HepG2 (cell line): ENCODE data around the gene TBC1D1. TPM values are rescaled to one million over a fixed set of nuclear protein-coding genes. Genes with fewer than 3 reads are reported as not detected.
A peak's percentile ranks its signal among the peaks of the same experiment; 100 is the strongest.

ENCODE experiments used
- CCDC6 ChIP-seq: sonication (generic); formaldehyde crosslinking; IDR thresholded peaks from 2 replicates; pipeline ENCODE4 v1.8.1; 2022; ENCODE audit warnings: mild to moderate bottlenecking, missing genetic modification reagents, moderate library complexity
- FOXO1 ChIP-seq: sonication (generic); formaldehyde crosslinking; IDR thresholded peaks from 2 replicates; pipeline ENCODE4 v1.4.0; 2020; ENCODE audit warnings: missing genetic modification reagents
- HMG20A ChIP-seq: IDR thresholded peaks from 2 replicates; pipeline ENCODE4 v1.6.1; 2016; ENCODE audit warnings: borderline replicate concordance
- HMG20B ChIP-seq: conservative IDR thresholded peaks from 2 replicates; pipeline ENCODE4 v1.6.1; 2016; ENCODE audit warnings: missing genetic modification reagents, missing compliant biosample characterization
- KAT7 ChIP-seq: IDR thresholded peaks from 2 replicates; pipeline ENCODE4 v1.6.1; 2018; ENCODE audit warnings: borderline replicate concordance, missing compliant biosample characterization
- MEIS1 ChIP-seq: sonication (generic); formaldehyde crosslinking; IDR thresholded peaks from 2 replicates; pipeline ENCODE4 v1.9.0; 2021; ENCODE audit warnings: mild to moderate bottlenecking, missing genetic modification reagents, moderate library complexity, borderline replicate concordance
- NR2F6 ChIP-seq, 2 experiments: IDR thresholded peaks; 2 replicates each; pipeline ENCODE4 v1.6.1; 2016; ENCODE audit warnings: antibody characterized with exemption in 1 of 2, mild to moderate bottlenecking in 1 of 2
- RBM22 ChIP-seq: fragments of 200-400 bp; formaldehyde crosslinking; optimal IDR thresholded peaks from 2 replicates; pipeline ENCODE3; 2017; ENCODE audit warnings: mild to moderate bottlenecking, low read length, moderate library complexity
- REPIN1 ChIP-seq: sonication (generic); formaldehyde crosslinking; IDR thresholded peaks from 2 replicates; pipeline ENCODE4 v1.8.0; 2022; ENCODE audit warnings: missing genetic modification reagents, low read depth, mild to moderate bottlenecking, borderline replicate concordance
- RFXAP ChIP-seq: sonication (generic); formaldehyde crosslinking; IDR thresholded peaks from 2 replicates; pipeline ENCODE4 v1.4.0; 2020; ENCODE audit warnings: missing genetic modification reagents, borderline replicate concordance
- ZNF143 ChIP-seq: sonication (generic); formaldehyde crosslinking; IDR thresholded peaks from 2 replicates; pipeline ENCODE4 v1.4.0; 2020; ENCODE audit warnings: missing genetic modification reagents
- ZNF251 ChIP-seq: sonication (generic); formaldehyde crosslinking; IDR thresholded peaks from 2 replicates; pipeline ENCODE4 v1.9.0; 2021; ENCODE audit warnings: mild to moderate bottlenecking, missing genetic modification reagents
- ZNF292 ChIP-seq: sonication (generic); formaldehyde crosslinking; IDR thresholded peaks from 2 replicates; pipeline ENCODE4 v1.8.1; 2022; ENCODE audit warnings: mild to moderate bottlenecking, low read depth, missing genetic modification reagents, borderline replicate concordance
- ZNF510 ChIP-seq: sonication (generic); formaldehyde crosslinking; IDR thresholded peaks from 2 replicates; pipeline ENCODE4 v1.4.0; 2020; ENCODE audit warnings: low read depth, mild to moderate bottlenecking, missing genetic modification reagents
- ZNF547 ChIP-seq: sonication (generic); formaldehyde crosslinking; IDR thresholded peaks from 2 replicates; pipeline ENCODE4 v1.5.1; 2020; ENCODE audit warnings: mild to moderate bottlenecking, missing genetic modification reagents
- ZNF724P ChIP-seq: sonication (generic); formaldehyde crosslinking; IDR thresholded peaks from 2 replicates; pipeline ENCODE4 v1.8.0; 2022; ENCODE audit warnings: missing genetic modification reagents, borderline replicate concordance
- polyA plus RNA-seq, 8 experiments: library from polyadenylated mRNA; depleted of rRNA in 3 of 8; stranded (reverse) in 7 of 8; unstranded in 1 of 8; fragments of >200 nt; fragmentation: Illumina TruSeq in 4 of 8; extraction: Trizol in 4 of 8; gene quantifications; 2 replicates each; pipeline versions ENCODE4 v1.2.1 to v1.2.3, GENCODE V29; 2011 to 2016; ENCODE audit warnings: low read depth in 4 of 8, missing spikeins in 1 of 8, mixed read lengths in 1 of 8; ENCODE audit not compliant: insufficient read depth in 1 of 8
- total RNA-seq, 5 experiments: library from RNA; depleted of rRNA; stranded (reverse); fragments of >200 nt; fragmentation: Illumina TruSeq; extraction: Trizol; gene quantifications; 2 replicates each; pipeline ENCODE4 v1.2.3, GENCODE V29; 2016; ENCODE audit warnings: low read depth in 1 of 5
- TF ChIP-seq, protein P1 (sequence below): conservative IDR thresholded peaks from 2 replicates; pipeline ENCODE4 v1.6.1; 2018; ENCODE audit warnings: missing genetic modification reagents
- TF ChIP-seq, protein P2 (sequence below): sonication (generic); formaldehyde crosslinking; IDR thresholded peaks from 2 replicates; pipeline ENCODE4 v1.9.0; 2021; ENCODE audit warnings: missing genetic modification reagents, mild to moderate bottlenecking, borderline replicate concordance
- TF ChIP-seq, protein P3 (sequence below): sonication (generic); formaldehyde crosslinking; IDR thresholded peaks from 2 replicates; pipeline ENCODE4 v1.5.1; 2020; ENCODE audit warnings: mild to moderate bottlenecking, missing genetic modification reagents, borderline replicate concordance

The TBC1D1 gene
- total and polyA plus RNA-seq, 2 of the 13 experiments (the other 11 are each of a cell fraction or from before 2014, with no cell fraction given), result 37.3 to 62.8 TPM

DNA sequence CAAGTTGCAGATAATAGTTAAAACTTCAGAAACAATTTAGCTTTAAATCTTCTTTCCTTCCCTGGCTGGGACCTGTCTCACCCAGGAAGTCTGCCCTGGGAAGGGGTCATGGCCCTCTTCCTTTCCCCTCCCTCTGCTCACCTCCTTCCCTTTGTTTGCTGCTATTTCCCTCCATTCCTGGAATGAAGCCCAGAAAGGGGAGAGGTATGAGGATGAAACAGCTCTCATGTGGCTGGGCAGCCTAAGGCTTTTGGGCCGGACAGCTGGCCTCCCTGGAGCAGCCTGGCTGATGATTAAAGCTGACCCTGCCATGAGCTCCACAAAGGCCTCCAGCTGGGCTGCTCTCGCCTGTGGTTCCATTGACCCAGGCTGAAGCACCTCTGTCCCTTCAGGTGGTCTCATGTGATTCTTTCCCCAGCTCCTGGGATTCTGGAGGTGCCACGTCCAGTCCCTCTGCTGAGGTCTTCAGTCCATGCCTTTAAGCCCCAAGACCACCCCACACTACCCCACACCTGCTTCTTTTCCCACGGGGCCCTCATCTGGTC, 271.4 kb downstream of the TBC1D1 start (continued):
- TF ChIP-seq, protein P1, sequence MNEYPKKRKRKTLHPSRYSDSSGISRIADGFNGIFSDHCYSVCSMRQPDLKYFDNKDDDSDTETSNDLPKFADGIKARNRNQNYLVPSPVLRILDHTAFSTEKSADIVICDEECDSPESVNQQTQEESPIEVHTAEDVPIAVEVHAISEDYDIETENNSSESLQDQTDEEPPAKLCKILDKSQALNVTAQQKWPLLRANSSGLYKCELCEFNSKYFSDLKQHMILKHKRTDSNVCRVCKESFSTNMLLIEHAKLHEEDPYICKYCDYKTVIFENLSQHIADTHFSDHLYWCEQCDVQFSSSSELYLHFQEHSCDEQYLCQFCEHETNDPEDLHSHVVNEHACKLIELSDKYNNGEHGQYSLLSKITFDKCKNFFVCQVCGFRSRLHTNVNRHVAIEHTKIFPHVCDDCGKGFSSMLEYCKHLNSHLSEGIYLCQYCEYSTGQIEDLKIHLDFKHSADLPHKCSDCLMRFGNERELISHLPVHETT, result peak; percentile 70
- TF ChIP-seq NR2F6 (IDR thresholded peaks at IDR 0.05), result peak; percentile 91
- peak; percentile 98 for TF ChIP-seq NR2F6 (CRISPR knock-in tag; IDR thresholded peaks at IDR 0.05)
- peak; percentile 52; the same call in 1 of the 2 replicates for TF ChIP-seq ZNF143 (CRISPR knock-in tag)
- TF ChIP-seq HMG20A (CRISPR knock-in tag), result peak; percentile 89; the same call in 1 of the 2 replicates
- TF ChIP-seq RBM22, result peak; percentile 25
- TF ChIP-seq, protein P2, sequence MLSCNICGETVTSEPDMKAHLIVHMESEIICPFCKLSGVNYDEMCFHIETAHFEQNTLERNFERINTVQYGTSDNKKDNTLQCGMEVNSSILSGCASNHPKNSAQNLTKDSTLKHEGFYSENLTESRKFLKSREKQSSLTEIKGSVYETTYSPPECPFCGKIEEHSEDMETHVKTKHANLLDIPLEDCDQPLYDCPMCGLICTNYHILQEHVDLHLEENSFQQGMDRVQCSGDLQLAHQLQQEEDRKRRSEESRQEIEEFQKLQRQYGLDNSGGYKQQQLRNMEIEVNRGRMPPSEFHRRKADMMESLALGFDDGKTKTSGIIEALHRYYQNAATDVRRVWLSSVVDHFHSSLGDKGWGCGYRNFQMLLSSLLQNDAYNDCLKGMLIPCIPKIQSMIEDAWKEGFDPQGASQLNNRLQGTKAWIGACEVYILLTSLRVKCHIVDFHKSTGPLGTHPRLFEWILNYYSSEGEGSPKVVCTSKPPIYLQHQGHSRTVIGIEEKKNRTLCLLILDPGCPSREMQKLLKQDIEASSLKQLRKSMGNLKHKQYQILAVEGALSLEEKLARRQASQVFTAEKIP (CRISPR knock-in tag), result no peak
- peak; percentile 82 for TF ChIP-seq FOXO1
- TF ChIP-seq REPIN1 (CRISPR knock-in tag), result 0 out of 2 replicates have a peak, but pooled peaks have one; percentile 61
- TF ChIP-seq ZNF724P (CRISPR knock-in tag), result no peak
- no peak for TF ChIP-seq ZNF251 (CRISPR knock-in tag)
- 0 out of 2 replicates have a peak, but pooled peaks have one; percentile 15 for TF ChIP-seq CCDC6 (CRISPR knock-in tag)
- peak; percentile 87 for TF ChIP-seq HMG20B (CRISPR knock-in tag)
- no peak for TF ChIP-seq ZNF510 (CRISPR knock-in tag)
- TF ChIP-seq RFXAP (CRISPR knock-in tag), result peak; percentile 77; the same call in 1 of the 2 replicates
- TF ChIP-seq, protein P3, sequence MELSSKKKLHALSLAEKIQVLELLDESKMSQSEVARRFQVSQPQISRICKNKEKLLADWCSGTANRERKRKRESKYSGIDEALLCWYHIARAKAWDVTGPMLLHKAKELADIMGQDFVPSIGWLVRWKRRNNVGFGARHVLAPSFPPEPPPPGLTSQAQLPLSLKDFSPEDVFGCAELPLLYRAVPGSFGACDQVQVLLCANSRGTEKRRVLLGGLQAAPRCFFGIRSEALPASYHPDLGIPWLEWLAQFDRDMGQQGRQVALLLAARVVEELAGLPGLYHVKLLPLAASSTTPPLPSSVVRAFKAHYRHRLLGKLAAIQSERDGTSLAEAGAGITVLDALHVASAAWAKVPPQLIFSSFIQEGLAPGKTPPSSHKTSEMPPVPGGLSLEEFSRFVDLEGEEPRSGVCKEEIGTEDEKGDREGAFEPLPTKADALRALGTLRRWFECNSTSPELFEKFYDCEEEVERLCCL (CRISPR knock-in tag), result no peak
- TF ChIP-seq MEIS1, result 0 out of 2 replicates have a peak, but pooled peaks have one; percentile 38
- TF ChIP-seq ZNF292 (CRISPR knock-in tag), result peak; percentile 91
- no peak for TF ChIP-seq KAT7 (CRISPR knock-in tag)
- TF ChIP-seq ZNF547 (CRISPR knock-in tag), result 0 out of 2 replicates have a peak, but pooled peaks have one; percentile 23
